GM18507 (cell line): ENCODE measurements around the gene ZNF583.

Experiments
- DNase-seq: peaks from one replicate; pipeline ENCODE4 v3.0.0; 2011; ENCODE audit warnings: low read depth; ENCODE audit not compliant: insufficient read length; ENCODE audit errors: extremely low spot score
- FAIRE-seq: peaks from 2 replicates; lab custom pipeline; 2011; peaks lifted over from hg19 to GRCh38; lab: Jason Lieb, UNC

Gene ZNF583

DNA sequence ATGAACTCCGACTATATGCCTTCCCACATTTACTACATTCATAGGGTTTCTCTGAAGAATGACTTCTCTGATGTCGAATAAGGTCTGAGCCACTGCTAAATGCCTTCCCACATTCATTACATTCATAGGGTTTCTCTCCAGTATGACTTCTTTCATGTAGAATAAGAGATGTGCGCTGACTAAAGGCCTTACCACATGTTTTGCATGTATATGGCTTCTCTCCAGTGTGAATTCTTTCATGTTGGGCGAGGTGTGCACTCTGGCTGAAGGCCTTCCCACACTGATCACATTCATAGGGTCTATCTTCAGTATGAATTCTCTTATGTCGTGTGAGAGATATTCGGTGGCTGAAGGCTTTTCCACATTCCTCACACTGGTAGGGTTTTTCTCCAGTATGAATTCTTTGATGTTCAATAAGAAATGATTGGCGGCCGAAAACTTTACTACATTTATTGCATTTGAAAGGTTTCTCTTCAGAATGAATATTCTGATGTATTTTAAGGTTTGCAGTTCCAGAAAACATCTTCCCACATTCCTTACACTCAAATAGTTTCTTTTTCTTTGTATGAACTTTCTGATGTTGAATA is 37.2 kb downstream of the ZNF583 start:
- DNase-seq: no peak
- no peak for FAIRE-seq

DNA sequence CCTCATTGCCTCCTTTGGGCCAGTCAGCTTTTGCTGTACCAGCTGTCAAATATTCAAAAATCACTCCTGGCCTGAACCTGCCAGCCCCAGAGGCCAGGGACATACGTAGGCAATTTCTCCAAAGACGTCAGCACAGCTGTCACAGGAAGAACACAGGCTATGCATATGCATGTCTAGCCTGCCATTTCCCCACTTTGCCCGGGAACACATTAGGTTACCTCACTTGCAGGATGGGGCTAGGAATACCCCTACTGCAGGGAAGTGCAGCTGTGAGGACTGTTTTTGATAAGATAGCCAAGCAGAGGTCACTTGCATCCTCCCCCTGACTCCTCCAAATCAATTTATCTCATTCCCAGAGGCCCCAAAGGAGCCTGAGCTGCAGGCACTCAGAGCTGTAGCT is 70.2 kb downstream of the ZNF583 start:
- FAIRE-seq: no peak

DNA sequence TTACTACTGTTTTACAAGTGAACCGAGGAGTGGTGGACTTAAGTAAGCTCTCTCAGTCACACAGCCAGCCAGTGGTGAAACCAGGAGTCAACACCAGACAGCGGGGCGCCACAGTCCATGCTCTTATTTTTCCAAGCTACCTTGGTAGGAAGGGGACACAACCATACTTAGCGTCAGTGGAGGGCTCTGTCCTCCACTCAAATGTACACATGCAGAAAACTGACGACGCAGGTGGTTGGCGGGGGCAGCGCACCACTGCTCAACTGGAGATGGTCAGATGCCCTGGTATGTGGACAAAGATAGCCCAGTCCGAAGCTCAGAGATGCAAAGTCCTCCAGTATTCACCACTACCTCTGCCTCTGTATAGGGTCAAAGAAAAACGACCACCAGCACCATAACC is 72.0 kb downstream of the ZNF583 start:
- DNase-seq: no peak

More for the DNA sequence above, 70.2 kb downstream of the ZNF583 start:
- DNase-seq: no peak

More for the DNA sequence above, 72.0 kb downstream of the ZNF583 start:
- FAIRE-seq: no peak
